GM19372 (cell line): ENCODE data around the gene PPP2R3C.
A peak's percentile ranks its signal among the peaks of the same experiment; 100 is the strongest.
"Not testable (repeated sequence)": the region's sequence is repeated elsewhere in the genome, so short reads cannot be mapped to it uniquely, and the experiment has no call there.

ENCODE experiments used
- ATAC-seq: cut with Tn5 transposase; IDR thresholded peaks from one replicate; pipeline ENCODE4 v1.9.1; 2021; ENCODE audit warnings: mild to moderate bottlenecking, low read depth, moderate library complexity; ENCODE audit not compliant: unreplicated experiment

Gene PPP2R3C

DNA sequence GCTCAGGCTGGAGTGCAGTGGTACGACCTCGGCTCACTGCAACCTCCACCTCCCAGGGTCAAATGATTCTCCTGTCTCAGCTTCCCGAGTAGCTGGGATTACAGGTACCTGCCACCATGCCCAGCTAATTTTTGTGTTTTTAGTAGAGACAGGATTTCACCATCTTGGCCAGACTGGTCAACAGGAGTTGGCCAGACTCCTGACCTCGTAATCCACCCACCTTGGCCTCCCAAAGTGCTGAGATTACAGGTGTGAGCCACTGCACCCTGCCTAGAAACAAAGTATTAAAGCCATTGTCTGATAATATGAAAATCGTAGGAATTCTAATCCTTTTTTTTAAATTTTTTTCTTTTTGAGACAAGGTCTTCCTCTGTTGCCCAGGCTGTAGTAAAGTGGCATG, 56.1 kb downstream of the PPP2R3C start:
- ATAC-seq: not testable (repeated sequence)

DNA sequence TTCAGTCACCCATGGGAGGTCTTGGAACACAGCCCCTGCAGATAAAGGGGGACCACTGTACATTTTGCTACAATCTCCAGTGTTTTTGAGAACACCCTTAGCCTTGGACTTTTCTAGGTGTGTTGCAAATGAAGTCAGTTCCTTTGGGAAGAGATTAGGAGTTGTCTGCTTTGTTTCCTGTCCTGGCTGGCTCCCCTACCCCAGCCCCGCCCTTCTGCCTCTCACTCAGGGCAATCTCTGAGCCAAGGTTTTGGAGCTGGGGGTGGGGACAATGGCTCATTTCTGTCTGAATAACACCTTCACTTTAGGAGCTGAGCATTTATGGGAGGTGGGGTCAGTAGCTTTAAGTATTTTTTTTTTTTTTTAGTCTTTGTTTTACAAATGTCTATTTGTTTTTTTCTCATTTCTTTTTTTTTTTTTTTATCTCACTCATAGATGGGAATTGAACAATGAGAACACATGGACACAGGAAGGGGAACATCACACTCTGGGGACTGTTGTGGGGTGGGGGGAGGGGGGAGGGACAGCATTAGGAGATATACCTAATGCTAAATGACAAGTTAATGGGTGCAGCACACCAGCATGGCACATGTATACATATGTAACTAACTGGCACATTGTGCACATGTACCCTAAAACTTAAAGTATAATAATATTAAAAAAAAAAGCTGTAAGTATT, 60.5 kb downstream of the PPP2R3C start:
- not testable (repeated sequence) for ATAC-seq

DNA sequence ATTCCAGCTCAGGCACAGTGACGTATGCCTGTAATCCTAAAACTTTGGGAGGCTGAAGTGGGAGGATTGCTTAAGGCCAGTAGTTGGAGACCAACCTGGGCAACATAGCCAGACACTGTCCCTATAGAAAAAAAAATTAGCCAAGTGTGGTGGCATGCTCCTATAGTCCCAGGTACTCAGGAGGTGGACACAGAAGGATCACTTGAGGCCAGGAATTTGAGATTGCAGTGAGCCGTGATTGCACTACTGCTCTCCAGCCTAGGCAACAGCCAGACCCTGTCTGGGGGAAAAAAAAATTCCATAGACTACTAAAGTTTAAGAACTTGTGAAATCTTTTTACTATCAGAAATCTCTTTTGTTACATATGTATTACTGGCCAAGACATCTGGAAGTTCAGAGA, 69.2 kb downstream of the PPP2R3C start:
- no peak for ATAC-seq

DNA sequence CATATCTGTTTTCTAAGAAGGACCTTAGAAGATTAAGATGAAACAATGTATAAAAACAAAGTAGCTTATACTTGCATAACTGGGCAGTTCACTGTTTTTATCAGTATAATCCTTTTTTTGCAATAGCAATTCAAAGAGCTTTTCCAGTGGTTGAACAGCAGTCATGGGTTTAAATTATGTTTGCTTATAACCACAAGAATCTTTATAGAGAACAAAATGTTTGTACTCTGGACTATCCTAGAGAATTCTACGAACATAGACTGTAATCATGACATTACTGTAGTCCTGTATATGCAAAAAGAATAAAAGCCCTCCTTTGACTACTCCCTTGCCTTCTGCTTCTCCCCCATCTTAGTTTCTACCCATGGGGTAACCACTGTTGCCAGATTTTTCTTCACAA, 70.0 kb downstream of the PPP2R3C start:
- ATAC-seq: no peak

DNA sequence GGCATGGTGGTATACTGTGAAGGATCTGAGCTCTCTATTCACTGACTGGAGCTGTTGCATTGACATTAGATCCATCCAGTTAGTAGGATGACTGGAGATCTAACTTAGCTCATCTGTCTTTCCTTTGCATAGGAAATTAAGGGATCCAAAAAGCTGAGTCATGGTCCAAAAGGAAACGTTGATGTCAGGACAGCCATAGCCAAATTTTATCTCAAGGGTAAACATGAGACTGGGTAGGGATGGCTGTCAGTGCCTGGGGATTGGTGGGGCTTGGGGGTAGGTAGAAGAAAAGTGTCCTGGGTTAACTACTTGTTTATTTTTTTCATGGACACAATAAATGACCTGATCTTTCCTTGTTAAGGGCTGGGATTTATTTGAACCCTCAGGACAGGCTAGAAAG, 71.1 kb downstream of the PPP2R3C start:
- no peak for ATAC-seq

DNA sequence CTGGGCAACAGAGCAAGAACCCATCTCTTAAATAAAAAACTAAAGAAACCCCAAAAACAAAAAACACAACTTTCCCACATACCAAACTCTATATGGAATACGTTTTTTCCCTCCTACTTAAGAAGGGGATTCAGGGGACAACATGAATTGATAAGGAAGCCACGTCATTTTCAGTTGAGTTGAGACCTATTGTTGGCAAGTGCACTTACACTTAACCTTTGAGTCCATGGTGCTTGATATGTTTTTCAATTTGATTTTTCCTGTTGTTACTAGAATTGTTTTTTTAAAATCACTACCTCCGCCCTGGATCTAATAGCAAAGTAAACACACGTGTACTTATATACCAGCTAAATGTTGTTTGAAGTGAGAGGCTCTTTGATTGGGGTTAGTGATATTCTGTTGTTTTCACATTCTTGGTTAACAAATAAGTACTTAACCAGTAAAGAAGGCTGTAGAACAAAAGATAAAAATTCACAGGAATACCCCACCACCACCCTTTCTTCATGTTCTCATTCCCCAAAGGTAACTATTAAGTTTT, 73.7 kb downstream of the PPP2R3C start:
- ATAC-seq: no peak

DNA sequence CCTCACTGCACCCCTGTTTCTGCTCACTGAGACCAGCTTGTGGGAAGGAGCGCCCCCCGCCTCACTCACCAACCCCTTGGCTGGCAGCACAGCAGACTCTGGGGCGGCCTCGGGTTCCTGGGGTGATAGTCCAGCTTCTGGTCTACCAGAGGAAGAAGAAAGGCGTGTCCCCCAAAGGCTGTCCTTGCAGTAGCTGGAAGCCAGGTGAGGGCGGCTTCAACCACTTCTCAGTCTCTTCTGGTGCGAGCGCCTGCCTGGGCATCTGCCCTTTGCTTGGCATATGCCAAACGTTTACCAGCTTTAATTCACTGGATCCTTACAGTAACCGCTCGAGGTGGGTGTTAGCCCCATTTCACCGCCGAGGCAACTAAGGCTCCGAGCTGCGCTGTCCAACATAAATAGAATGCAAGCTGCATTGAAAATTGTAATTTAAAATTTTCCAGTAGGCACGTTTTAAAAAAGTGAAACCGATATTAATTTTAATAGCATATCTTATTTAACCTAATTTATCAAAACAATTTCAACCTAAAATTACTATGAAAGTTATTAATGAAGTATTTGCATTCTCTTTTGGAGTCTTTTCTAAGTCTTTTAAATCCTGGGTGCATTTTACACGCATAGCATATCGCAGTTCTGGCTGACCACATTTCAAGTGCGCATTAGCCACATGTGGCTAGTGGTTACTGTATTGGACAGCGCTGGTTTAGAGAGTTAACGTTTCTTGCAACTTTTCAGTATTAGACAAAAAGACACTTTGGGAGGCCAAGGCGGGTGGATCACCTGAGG, 74.8 kb downstream of the PPP2R3C start:
- ATAC-seq: no peak

DNA sequence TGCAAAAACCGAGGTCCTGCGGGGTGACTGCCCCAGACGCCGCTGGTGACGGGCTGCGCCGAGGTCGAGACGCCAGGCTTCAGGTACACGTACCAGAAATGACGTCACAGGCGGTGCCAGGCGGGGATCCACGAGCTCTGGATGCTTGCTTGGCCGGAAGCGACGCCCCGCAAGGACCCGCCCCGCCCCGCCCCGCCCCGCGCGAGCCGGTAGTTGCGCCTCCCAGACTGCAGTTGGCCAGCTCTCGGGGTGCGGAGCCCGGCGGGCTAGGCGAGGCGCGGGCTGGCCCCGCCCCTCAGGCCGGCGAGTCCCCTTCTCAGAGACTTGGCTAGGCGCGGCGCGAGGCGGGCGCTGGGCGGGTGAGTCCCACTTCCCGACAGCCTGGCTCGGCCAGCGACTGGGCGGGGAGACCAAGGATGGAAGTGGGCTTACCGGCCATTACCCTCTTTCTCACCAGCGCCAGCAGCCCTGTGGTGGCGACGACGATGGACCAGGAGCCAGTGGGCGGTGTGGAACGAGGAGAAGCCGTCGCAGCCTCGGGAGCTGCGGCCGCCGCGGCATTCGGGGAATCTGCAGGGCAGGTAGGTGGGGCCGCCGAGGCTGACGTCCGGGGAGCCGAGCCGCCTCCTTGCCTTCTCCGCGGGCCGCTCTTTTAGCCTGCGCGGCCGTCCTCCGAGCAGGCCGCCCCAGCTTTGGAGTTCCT, 75.6 kb downstream of the PPP2R3C start, which contains the start of gene FAM177A1:
FAM177A1 (plus strand) TSS at position 225 of the 703 bp plus-strand sequence; CDS start at position 417, 192 bp downstream.
- peak; percentile 94 for ATAC-seq

DNA sequence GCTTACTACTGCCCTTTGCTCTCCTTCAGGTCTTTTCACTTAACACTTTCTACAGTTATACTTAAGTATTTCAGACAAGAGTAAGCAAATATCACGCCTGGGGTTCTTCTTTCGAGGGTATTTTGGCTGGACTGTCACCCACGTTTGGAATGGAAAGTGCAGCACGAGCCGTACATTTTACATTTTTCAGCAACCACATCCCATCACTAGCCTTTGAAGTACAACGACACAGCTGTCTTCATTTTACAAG, 76.1 kb downstream of the PPP2R3C start:
- ATAC-seq: no peak

DNA sequence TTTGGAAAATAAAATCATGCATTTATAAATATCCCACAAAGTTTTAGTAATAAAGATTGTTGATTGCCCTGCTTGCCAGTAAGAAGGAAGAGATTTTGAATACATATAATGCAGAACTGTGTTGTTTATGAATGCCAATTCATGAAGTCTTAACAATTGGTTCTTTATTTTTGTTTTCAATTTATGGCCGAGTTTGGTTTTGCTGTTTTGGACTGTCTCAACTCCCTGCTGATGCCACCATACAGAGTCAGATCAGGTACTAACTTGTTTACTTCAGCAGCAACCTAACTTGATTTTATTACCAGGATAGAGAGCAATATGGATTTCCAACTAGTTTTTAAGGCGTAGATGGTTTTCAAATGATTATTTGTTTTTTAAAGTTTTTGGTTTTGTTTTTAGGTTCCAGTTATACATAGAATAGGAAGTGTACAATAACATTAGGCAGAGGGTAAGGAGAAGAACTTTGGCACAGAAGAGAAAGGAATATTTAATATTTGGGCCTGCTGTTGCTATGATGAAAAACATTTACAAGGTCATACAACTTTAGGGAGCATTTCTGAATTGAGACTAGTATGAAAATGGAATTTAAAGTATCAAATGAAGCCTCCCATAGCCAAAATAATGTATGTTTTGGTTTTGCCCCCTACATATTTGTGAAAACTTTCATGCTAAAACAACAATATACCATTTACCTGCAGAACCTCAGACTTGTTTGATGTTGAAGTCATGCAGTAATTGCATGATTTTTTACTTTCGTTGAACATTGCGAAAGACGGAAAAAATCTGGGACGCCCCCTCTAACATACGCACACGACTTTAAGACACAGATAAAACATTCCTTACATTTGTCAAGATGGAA, 76.6 kb downstream of the PPP2R3C start:
- no peak for ATAC-seq

DNA sequence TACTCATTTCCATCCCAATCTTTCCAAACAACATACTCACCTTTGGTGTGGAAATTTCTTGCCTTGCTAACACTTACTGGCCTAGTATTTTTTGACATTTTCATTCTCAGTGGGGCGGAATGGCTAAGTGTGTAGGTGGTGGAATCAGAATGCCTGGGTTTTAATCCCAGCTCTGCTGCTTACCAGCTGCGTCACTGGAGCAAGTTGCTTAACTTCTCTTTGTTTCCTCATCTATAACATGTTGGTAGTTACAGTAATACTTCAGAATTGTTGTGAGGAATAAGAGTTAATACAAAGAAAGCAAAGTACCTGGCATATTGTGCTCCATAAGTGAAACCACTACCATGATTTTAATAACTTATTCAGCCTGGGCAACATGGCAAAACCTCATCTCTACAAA, 78.7 kb downstream of the PPP2R3C start:
- ATAC-seq: no peak

DNA sequence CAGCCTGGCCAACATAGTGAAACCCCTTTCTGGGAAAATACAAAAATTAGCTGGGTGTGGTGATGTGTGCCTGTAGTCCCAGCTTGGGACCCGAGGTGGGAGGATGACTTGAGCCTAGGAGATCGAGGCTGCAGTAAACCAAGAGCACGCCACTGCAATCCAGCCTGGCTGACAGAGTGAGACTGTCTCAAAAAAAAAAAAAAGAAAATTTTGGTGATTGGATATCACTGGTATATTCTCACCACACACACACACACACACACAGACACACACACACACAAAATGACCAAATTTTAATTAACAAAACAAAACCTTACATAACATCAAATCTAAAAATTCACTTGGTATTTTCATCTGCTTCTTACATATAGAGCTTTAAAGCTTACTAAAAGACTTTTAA, 79.2 kb downstream of the PPP2R3C start:
- no peak for ATAC-seq

DNA sequence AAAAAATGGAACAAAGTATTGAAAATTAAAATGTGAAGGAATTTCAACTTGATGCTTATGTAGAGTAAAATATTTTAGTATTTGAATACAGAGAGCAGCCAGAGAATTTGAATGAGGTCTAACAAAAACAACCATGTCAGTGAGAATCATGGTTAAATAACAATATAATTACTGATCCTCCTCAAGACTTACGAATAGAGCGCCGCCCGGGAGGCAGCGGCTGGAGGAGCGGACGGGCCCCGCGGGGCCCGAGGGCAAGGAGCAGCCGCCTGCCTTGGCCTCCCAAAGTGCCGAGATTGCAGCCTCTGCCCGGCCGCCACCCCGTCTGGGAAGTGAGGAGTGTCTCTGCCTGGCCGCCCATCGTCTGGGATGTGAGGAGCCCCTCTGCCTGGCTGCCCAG, 83.5 kb downstream of the PPP2R3C start:
- ATAC-seq: not testable (repeated sequence)
